Keratinocyte (primary cell): ENCODE data around the gene S100A13.

Source experiments
- CTCF ChIP-seq, 3 experiments: IDR thresholded peaks in 1 of 3; conservative IDR thresholded peaks in 1 of 3; optimal IDR thresholded peaks in 1 of 3; 2 replicates in 2 of 3; 3 replicates in 1 of 3; pipeline versions ENCODE3 to v1.5.1; 2011; ENCODE audit warnings: low read length in 3 of 3, mild to moderate bottlenecking in 3 of 3, moderate library complexity in 2 of 3, control low read depth in 1 of 3, inconsistent platforms in 1 of 3; ENCODE audit not compliant: insufficient read depth in 2 of 3; ENCODE audit errors: extremely low read depth in 1 of 3
- EZH2 ChIP-seq: IDR thresholded peaks from one replicate; pipeline ENCODE4 v1.6.1; 2012; ENCODE audit warnings: inconsistent platforms, mild to moderate bottlenecking, low read length, moderate library complexity

- no peak for TF ChIP-seq CTCF (optimal IDR thresholded peaks at IDR 0.05 in 1 of 3, IDR thresholded peaks at IDR 0.05 in 1 of 3, conservative IDR thresholded peaks at IDR 0.05 in 1 of 3; ENCODE audit: extremely low read depth in 1 of 3, insufficient read depth in 2 of 3, low read length in 3 of 3)
- TF ChIP-seq EZH2 = no peak
Measured at GRCh38 chr1:153649137-153649862, 22.0 kb upstream of the S100A13 start.
